NCI-H1048 (cell line): ENCODE measurements around the gene CSNK1D.

ENCODE experiments used
- DNase-seq: peaks from one replicate; lab custom pipeline; 2025; lab: John Stamatoyannopoulos, UW

Gene CSNK1D

DNA sequence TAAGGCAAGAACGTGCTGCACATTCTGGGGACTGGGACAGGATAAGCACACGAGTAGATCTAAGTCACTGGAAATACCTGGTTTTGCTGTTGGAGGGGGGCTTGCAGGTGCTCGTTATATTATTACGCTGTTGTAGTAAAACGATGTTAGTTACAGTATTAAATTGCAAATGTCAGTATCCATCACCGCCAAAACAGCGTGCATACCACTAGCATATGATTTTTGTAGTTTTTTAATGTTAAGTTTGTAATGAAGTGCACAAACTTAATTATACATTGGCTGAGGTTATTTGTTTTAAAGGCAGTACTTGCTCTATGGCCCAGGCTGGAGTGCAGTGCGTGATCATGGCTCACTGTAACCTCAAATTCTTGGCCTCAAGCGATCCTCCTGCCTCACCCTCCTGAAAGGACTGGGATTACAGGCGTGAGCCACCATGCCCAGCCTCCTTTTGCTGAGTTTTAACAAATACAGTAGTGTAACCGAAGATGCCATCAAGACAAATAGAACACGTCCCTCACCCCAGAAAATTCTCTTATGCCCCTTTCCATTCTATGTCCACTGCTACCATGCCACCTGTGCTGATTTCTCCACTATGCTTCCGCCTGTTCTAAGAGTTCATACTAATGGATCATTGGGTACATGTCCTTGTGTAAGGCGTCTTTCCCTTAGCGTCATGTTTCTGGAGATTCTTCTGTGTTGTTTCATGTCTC is 20.7 kb upstream of the CSNK1D start:
- DNase-seq, result no peak

DNA sequence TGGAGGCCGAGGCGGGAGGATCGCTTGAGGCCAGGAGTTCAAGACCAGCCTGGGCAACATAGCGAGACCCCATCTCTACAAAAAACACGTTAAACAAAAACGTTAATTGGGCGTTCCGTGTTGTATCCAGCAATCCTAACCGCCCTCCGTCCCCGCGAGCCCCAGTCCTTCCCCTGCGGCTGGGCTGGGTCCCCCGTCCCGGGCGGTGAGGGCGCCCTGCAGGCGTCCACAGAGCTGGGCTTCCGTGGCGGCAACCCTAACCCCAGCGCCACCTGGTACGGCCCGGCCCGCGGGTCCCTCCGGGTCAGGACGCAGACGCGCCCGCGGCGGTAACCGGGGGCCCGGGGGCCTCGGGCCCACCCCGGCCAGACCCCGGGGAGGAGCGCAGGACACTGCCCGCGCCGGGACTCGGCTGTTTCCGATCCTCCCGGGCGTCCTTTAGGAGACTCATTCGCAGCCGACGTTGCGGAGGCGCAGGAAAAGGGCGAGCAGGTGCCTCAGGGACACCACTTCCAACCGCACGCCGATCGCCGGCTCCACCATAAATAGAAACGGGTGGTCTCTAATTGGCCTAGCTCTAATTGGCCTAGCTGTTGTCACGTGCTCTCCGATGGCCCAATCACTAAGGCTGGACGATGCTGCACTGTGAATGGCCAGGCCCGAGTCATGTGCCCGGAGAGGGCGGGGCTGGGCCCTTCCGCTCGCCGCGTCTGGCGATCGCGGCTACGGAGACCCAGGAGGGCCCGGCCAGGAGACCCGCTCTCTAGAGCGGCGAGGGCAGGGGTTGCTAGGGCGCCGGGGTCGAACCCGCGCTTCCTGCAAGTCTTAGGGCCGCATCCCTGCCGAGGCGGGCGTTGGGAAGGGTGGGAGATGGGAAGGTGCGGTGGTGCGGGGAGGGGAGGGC is 19.0 kb upstream of the CSNK1D start:
- DNase-seq, result peak; percentile 93

DNA sequence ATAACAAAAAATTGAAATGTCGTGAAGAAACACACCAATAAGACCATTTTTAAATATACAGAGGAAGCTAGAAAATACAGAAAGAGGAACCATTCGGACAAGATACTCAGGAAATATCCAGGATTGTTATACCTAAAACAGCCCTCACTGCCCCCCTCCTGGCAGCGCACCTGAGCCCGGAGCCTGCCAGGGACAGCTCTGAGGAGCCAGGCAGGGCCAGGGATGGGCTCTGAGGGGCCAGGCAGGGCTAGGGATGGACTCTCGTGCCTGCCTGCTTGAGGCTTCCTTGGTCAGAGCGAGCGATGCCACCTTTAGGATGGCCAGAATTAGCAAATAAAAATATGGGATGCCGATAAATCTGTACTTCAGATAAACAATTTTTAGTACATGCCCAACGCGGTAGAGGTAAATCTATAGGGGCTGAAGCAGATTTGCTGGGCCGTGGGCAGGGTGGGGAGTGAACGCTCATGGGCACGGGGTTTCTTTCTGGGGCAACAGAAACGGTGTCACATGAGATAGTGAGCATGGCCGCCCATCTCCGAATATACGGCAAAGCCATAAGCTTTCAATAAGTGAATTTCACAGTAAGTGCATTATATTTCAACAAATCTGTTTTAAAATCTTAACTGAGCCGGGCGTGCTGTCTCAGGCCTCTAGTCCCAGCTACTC is 18.2 kb upstream of the CSNK1D start:
- DNase-seq, result no peak

DNA sequence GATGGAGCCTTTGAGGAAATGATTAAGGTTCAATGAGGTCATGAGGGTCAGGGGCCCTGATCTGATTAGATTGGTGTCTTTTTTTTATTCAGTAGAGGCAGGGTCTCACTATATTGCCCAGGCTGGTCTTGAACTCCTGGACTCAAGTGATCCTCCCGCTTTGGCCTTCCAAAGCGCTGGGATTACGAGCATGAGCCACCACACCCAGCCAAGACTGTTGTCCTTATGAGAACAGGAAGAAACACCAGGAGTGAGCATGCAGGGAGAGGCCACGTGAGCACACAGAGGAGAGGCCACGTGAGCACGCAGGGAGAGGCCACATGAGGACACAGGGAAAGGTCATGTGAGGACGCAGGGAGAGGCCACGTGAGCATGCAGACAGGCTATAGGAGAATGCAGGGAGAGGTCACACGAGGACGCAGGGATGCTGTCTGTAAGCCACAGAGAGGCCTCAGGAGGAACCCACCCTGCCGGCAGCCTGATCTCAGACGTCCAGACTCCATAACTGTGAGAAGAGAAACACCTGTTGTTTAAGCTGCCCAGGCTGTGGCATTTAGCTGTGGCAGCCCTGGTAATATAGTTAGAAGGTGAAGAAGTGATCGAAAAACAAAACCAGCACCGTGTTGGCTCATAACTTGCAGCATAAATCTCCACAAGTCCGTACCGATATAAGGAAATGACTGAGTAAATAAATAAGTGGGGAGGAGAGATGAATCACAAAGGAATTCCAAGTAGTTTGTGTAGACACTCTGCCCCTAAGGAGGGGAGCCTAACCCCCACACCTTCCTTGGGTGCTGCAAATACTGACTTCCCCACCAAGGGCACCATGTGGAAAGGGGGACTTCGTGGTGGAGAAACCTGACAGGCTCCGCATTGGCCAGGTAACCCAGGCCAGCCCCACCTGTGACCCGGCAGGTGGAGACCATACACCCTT is 14.6 kb upstream of the CSNK1D start:
- no peak for DNase-seq

DNA sequence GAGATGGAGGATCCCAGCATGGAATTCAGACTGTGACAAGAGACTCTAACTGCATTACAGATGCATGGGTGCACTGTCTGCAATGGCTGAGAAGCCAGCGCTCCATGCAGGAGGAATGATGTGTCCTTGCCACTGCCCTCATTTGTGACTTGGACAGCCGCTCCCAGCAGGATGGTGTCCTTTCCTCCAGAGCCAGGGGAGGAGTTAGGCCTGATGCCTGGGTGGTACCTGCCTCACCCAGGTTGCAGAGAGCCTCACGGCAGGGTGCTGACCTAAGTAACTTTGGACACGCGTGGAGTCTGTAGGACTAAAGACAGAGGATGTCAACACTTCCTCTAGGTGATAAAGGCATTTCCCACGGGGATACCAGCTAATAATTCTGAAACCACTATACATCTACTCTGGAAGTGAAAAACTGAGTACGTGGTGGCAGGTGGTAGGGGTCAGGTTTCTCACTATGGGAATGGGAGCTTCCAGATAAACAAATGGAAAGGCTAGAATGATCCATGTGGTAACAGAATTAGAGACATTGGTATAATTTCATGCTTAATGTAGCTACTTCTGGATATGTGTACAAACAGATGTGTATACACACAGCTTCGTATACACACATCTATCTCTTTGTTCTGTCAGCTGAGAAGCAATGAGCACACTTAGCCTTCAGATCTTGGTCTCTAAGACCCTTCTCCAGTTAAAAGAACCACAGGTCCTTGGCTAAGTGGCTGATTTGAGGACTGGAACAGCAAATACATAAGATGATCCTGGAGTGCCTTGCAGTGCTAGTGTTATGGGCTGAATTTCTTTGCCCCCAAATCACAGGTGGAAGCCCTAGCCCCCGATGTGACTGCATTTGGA is 13.7 kb upstream of the CSNK1D start:
- DNase-seq, result no peak

DNA sequence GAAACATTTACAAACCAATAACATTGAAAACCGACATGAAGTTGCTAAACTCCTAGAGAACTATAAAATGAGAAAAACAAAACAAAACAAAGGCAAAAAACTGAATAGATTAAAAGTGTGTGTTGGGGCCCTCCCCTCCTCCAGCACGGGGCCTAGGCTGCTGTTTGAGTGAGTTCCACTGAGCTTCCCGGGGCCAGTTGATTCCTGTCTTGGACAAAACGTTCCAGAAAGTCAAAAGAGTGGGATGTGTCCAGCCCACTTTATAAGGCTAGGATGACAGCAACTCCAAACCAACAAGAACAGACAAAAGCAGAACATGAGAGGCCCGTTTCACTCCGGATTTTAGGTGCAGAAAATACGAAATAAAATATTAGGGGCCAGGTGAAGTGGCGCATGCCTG is 11.6 kb upstream of the CSNK1D start:
- no peak for DNase-seq

DNA sequence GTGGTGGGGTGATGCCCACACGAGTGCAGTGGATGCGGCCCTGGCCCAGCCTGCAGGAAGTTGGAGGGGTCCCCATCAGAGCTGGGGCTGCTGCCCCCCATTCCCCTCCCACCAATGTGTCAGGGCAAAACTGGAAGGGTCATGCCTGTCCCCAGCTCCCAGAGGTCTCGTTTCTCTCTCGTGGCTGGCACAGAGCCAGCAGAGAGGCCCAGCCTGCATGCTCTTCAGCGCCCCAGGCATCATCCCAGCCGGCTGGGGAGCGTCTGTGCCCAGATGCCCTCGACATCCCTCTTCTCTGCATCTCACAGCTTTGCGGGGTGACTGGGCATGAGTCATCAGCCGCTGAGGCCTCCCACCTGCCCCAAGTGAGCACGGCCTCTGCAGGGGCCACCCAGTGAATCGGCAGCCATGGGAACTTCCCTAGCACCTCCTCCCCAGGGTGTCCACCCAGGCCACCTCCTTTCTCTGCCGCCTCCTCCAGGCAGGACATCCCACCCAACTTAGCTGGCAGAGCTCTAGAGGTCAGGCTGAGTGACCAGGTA is 9.8 kb upstream of the CSNK1D start:
- DNase-seq, result no peak

DNA sequence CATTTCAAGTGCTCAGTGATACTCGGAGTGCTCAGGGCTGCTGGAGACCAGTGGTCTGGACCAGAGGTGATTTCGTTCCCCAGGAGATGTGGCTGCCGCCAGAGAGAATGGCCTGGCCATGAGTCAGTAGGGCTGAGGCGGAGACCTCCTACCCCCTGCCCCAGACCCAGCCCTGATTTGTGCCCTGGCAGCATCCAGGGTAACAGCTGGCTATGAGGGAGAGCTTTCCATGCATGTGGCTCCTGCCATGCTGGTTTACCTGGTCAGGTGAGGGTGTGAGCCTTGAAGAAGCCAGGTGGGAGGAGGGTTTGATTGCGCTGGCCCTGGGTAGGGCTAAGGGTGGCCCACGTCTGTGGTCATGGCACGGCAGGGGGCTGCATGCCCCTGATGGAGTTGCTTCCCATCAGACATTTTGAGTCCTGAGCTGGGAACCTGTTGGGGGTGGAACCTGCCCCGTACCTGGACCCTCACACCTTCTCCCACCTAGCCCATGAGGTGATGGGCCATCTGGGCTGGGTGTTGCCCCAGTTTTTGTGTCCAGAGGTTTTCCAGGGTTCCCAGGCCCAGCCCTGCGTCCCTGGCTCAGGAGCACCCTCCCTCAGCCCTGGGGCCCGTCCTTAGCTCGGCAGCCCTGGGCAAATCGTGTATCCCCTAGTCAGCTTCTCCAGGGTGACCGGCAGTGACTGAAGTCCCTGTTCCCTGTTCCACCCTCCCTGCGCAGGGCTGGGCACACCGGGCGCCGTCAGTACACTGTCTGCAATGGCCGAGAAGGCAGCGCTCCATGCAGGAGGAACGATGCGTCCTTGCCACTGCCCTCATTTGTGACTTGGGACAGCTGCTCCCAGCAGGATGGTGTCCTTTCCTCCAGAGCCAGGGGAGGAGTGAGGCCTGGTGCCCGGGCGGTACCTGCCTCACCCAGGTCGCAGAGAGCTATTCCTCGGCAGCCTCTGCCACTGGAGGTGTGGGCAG is 9.0 kb upstream of the CSNK1D start:
- no peak for DNase-seq

DNA sequence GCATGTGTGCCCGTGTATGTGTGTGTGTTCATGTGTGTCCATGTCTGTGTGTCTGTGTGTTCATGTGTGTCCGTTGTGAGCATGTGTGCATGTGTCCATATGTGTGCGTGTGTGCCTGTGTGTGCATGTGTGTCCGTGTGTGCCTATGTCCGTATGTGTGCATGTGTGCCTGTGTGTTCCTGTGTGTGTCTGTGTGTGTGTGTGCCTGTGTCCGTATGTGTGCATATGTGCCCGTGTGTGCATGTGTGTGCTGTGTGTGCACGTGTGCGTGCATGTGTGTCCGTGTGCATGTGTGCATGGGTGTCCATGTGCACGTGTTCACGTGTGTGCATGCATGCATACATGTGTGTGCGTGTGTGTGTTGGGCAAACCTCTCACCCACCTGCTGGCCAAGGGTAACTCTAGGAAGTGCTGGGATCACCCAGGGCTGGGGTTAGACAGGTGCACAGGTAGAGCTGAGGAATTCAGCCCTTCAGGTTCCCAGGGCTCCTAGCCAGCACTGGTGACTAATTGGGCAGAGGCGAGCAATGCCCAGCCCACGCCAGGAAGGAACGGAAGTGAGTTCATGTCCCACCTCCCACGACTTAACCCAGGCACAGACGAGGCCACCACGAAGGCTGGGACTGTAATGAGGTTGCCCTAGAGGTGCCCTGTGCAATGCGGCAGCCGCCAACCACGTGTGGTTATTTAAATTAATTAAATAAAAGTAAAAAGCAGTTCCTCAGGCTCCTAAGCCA is 8.2 kb upstream of the CSNK1D start:
- DNase-seq, result no peak

DNA sequence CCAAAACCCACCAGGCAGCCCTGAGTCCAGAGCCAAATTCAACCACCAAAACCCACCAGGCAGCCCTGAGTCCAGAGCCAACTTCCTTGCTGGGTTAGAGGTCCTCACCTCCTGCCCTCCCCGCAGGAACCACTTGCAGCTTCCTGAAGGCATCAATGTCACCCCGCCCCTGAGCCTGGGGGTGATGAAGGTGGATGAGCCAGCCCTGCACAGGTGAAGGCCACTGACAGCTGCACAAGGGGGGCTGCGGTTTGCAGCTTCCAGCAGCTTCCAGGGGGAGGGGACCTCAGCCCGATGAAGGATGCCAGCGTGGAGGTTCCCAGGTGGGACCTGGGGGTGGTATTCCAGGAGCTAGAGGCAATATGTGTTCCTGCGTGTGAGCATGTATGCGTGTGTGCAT is 7.6 kb upstream of the CSNK1D start:
- no peak for DNase-seq

DNA sequence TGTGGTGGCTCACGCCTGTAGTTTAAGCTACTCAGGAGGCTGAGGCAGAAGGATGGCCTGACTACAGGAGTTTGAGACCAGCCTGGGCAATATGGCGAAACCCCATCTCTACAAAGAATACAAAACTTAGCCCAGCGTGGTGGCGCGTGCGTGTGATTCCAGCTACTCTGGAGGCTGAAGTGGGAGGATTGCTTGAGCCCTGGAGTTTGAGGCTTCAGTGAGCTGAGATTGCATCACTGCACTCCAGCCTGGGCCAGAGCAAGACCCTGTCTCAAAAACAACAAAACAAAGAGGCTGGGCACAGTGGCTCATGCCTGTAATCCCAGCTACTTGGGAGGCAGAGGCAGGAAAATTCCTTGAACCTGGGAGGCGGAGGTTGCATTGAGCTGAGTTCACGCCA is 7.0 kb upstream of the CSNK1D start:
- DNase-seq, result no peak

DNA sequence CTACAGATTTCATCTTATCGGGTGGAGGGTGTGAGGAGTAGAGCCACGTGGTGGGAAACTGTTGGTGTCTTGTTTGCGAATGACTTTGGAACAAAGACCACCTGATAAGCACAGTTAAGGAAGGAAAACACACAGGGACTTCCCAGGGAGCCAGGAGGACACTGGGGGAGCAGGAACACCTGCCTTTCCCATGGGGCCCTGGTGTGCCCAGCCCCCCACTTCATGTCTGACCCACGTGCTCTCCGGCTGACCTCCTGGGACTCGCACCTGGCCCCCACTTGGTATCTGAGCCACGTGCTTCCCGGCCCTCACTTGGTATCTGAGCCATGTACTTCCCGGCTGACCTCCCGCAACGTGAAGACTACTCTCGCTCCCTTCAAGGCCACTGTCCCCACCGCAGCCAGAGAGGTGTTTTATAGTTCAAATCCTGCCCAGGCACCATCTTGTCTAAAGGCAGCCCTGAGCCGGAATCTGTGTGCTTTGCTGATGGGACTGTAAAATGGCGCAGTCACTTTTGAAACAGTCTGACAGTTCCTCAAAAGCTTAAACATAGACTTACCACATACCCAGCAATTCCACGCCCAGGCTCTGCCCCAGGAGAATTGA is 5.4 kb upstream of the CSNK1D start:
- DNase-seq, result no peak

DNA sequence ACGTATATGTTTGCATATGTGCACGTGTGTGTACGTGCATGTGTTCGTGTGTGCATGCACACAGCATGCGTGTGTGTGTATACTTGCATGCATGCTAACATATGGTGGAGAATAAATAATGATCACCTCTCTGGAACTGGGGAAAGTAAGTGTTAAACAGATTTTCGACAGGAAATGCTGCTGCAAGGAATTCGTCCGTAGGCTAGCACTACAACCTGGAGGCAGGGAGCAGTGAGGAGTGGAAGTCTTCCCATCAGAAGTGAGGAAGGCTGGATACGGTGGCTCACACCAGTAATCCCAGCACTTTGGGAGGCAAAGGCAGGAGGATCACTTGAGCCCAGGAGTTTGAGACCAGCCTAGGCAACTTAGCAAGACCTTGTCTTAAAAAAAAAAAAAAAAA is 4.8 kb upstream of the CSNK1D start:
- DNase-seq, result no peak

DNA sequence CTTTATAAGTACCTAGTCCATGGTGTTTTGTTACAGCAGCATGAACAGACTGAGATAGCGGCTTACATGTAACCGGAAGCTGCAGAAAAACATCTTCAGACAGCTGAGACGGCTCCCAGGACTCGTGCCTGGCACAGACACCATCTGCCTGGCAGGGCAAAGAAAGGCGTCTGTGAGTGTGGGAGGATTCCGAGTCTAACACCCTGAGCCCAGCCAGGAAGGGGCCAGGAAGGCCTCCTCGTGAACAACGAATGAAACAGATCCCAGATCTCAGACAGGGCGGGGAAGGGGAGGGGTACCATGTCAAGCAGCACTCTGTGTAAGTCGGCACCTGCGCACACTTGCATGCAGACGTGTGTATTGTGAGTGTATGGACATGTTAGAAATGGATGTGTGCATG is 4.4 kb upstream of the CSNK1D start:
- no peak for DNase-seq

DNA sequence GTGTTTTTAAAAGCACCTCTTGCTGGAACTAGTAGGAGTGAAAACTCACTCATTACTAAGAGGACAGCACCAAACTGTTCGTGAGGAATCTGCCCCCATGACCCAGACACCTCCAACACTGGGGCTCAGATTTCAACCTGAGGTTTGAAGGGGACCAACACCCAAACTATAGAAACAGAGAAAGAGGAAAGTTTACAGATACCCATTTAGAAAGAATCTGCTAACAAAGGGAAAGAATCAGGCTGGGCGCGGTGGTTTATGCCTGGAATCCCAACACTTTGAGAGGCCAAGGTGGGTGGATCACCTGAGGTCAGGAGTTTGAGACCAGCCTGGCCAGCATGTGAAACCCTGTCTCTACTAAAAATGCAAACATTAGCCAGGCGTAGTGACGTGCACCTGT is 3.4 kb upstream of the CSNK1D start:
- DNase-seq, result no peak

DNA sequence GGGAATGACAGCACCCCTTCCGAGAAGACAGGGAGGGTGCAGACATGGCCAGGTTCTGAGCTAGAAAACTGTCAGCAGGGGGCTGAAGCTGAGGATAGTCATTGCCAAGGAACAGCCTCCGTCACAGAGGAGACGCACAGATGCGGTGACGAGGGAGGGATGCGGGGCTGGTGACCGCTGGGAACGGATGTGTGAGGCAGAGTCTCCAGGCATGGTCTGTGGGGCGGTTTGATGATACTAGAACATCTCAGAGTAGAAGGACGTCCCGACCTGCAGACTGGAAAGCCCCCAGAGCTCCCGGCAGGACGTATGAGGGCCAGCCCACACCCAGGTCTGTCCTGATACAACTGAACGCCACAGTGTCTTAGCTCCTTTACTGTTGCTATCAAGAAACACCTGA is 1.8 kb upstream of the CSNK1D start:
- no peak for DNase-seq

DNA sequence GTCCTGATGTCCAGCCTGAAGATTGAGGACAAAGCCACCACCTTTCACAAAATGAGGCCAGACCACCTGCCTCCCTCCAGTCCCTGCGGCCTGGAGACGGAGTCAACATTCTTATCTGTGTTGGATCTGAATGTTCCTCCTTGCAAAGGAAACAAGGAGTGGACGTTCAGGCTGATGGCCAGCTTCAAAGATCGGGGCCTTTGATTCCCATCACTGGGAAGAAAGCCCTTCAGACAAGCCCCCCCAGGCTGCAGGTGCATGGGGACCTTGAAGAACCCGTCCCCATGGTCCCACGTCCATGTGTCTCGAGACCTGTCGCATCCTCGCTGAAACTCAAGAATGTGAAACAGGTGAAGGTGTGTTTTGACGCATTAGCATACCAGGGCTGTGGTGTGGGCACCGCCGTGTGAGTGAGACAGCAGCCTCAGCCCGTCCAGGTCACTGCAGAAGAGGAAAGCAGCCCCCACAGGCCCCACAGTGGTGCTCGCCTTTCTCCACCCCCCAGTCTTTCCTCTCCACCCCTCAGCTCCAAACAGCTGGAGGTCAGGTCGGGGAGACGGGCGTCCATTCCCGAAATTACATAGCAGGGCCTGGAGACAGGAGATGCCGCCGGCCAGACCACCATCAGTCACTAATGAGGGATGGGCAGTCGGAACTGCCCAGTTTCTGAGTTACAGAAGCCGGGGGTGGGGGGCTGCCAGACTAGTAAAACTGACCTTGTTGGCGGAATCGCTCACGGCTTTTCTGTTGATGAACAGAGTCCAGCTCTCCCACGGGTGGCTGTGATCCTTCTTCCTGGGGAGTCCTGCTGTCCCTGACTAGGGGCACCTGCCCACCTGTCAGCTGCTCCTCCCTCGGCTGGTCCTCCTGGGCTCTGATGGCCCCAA is 877 bp upstream of the CSNK1D start:
- no peak for DNase-seq
